SK-N-SH treated with all-trans-retinoic acid at 6 μM for 48 hours (cell line): ENCODE data around the gene MAP2K4.

Experiments used
- ATAC-seq: fragments of 200-7000 bp; cut with Tn5 transposase; 3 replicates; pipeline ENCODE4 v1.9.1; 2020; ENCODE audit warnings: mild to moderate bottlenecking, moderate library complexity
- ARNTL ChIP-seq: fragments of 450-650 bp; formaldehyde crosslinking; IDR thresholded peaks from 2 replicates; pipeline ENCODE4 v1.5.0; 2020; ENCODE audit warnings: low read depth, mild to moderate bottlenecking, moderate library complexity, borderline replicate concordance
- BACH2 ChIP-seq: fragments of 250-450 bp; sonication (Bioruptor Pico); IDR thresholded peaks from 2 replicates; pipeline ENCODE4 v1.9.0; 2021; ENCODE audit warnings: mild to moderate bottlenecking, borderline replicate concordance
- CSDC2 ChIP-seq: fragments of 250-450 bp; sonication (Bioruptor Pico); IDR thresholded peaks from 2 replicates; pipeline ENCODE4 v1.5.0; 2020; ENCODE audit warnings: mild to moderate bottlenecking, moderate library complexity
- ESRRG ChIP-seq: fragments of 250-450 bp; sonication (Bioruptor Pico); IDR thresholded peaks from 2 replicates; pipeline ENCODE4 v1.6.1; 2021; ENCODE audit warnings: mild to moderate bottlenecking
- GLIS3 ChIP-seq: fragments of 250-450 bp; sonication (Bioruptor Pico); IDR thresholded peaks from 2 replicates; pipeline ENCODE4 v1.5.0; 2020; ENCODE audit warnings: mild to moderate bottlenecking, moderate library complexity
- ISL1 ChIP-seq: fragments of 250-450 bp; sonication (Bioruptor Pico); IDR thresholded peaks from 2 replicates; pipeline ENCODE4 v2.1.2; 2022; ENCODE audit warnings: mild to moderate bottlenecking, moderate library complexity
- OSR1 ChIP-seq: fragments of 250-450 bp; sonication (Bioruptor Pico); IDR thresholded peaks from 2 replicates; pipeline ENCODE4 v1.8.0; 2022; ENCODE audit warnings: moderate library complexity, mild to moderate bottlenecking, inconsistent platforms
- SNAI2 ChIP-seq: fragments of 250-450 bp; sonication (Bioruptor Pico); IDR thresholded peaks from 2 replicates; pipeline ENCODE4 v1.5.0; 2020; ENCODE audit warnings: mild to moderate bottlenecking, moderate library complexity
- TOX ChIP-seq: fragments of 250-450 bp; sonication (Bioruptor Pico); IDR thresholded peaks from 2 replicates; pipeline ENCODE4 v1.8.0; 2021; ENCODE audit warnings: mild to moderate bottlenecking, moderate library complexity, borderline replicate concordance
- ZC3H10 ChIP-seq: fragments of 250-450 bp; sonication (Bioruptor Pico); IDR thresholded peaks from 2 replicates; pipeline ENCODE4 v1.5.1; 2021; ENCODE audit warnings: mild to moderate bottlenecking, moderate library complexity
- ZFP3 ChIP-seq: fragments of 250-450 bp; sonication (Bioruptor Pico); IDR thresholded peaks from 2 replicates; pipeline ENCODE4 v1.5.0; 2020; ENCODE audit warnings: mild to moderate bottlenecking, moderate library complexity
- ZFP30 ChIP-seq: fragments of 450-650 bp; formaldehyde crosslinking; IDR thresholded peaks from 2 replicates; pipeline ENCODE4 v1.5.0; 2022; ENCODE audit warnings: mild to moderate bottlenecking, moderate library complexity
- ZNF565 ChIP-seq: fragments of 450-650 bp; formaldehyde crosslinking; conservative IDR thresholded peaks from 2 replicates; pipeline ENCODE4 v1.5.0; 2020; ENCODE audit warnings: low read depth, mild to moderate bottlenecking, moderate library complexity
- ZNF70 ChIP-seq: fragments of 450-650 bp; formaldehyde crosslinking; IDR thresholded peaks from 2 replicates; pipeline ENCODE4 v1.5.0; 2020; ENCODE audit warnings: mild to moderate bottlenecking, moderate library complexity
- ZNF8 ChIP-seq: fragments of 450-650 bp; formaldehyde crosslinking; IDR thresholded peaks from 2 replicates; pipeline ENCODE4 v1.5.0; 2020; ENCODE audit warnings: mild to moderate bottlenecking, moderate library complexity
- TF ChIP-seq, protein P1 (sequence below): fragments of 250-450 bp; sonication (Bioruptor Pico); IDR thresholded peaks from 2 replicates; pipeline ENCODE4 v1.5.1; 2021; ENCODE audit warnings: mild to moderate bottlenecking, moderate library complexity
- TF ChIP-seq, protein P2 (sequence below): fragments of 250-450 bp; sonication (Bioruptor Pico); IDR thresholded peaks from 2 replicates; pipeline ENCODE4 v1.8.0; 2021; ENCODE audit warnings: low read depth, mild to moderate bottlenecking, moderate library complexity, borderline replicate concordance
- TF ChIP-seq, protein P3 (sequence below): fragments of 250-450 bp; sonication (Bioruptor Pico); IDR thresholded peaks from 2 replicates; pipeline ENCODE4 v1.8.0; 2020; ENCODE audit warnings: mild to moderate bottlenecking, moderate library complexity, borderline replicate concordance
- TF ChIP-seq, protein P4 (sequence below): fragments of 250-450 bp; sonication (Bioruptor Pico); IDR thresholded peaks from 2 replicates; pipeline ENCODE4 v1.5.1; 2020; ENCODE audit warnings: low read depth, mild to moderate bottlenecking, moderate library complexity
- TF ChIP-seq, protein P5 (sequence below): fragments of 250-450 bp; sonication (Bioruptor Pico); IDR thresholded peaks from 2 replicates; pipeline ENCODE4 v1.5.0; 2020; ENCODE audit warnings: mild to moderate bottlenecking, moderate library complexity

Gene MAP2K4

DNA sequence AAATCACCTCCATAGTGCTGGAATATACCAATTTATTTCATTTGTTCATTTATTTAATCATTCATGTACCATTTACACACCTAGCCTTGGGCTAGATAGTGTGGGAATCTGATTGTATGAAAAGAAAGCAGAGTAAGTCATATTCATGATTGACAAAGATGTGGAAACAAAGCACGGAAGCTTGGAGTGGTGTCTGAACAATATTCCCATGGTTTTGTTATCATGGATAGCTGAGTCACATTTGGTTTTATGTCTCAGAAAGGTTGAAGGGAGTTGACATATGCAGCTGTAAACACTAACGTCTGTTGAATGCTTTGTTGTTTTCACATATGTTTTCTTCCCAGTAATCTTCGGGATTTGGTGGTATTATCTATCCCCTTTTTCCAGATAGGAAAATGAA is 76.6 kb downstream of the MAP2K4 start:
- no peak for ATAC-seq
- TF ChIP-seq ESRRG (CRISPR knock-in tag) (no peak), OSR1 (CRISPR knock-in tag) (no peak), ISL1 (CRISPR knock-in tag) (no peak), ZNF565 (CRISPR knock-in tag) (no peak), TOX (CRISPR knock-in tag) (no peak)
- TF ChIP-seq, protein P1, sequence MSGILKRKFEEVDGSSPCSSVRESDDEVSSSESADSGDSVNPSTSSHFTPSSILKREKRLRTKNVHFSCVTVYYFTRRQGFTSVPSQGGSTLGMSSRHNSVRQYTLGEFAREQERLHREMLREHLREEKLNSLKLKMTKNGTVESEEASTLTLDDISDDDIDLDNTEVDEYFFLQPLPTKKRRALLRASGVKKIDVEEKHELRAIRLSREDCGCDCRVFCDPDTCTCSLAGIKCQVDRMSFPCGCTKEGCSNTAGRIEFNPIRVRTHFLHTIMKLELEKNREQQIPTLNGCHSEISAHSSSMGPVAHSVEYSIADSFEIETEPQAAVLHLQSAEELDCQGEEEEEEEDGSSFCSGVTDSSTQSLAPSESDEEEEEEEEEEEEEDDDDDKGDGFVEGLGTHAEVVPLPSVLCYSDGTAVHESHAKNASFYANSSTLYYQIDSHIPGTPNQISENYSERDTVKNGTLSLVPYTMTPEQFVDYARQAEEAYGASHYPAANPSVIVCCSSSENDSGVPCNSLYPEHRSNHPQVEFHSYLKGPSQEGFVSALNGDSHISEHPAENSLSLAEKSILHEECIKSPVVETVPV (CRISPR knock-in tag) = no peak

DNA sequence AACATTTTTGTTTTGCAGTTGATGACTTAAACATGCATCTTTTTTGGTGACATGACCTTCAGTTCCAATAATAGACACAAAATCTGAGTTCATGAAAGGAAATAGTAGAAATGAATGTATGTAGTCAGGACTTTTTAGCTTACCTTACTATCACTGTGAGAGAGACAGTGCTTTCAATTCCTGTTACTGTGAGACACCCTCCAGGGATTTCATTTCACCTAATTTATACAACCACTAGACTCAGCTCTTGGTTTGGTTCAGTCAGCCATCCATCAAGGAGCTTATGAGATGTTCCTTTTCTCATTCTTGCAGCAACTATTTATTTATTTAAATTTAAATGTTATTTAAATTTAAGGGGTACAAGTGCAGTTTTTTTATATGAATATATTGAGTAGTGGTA is 77.9 kb downstream of the MAP2K4 start:
- ATAC-seq = no peak
- TF ChIP-seq ZC3H10 (CRISPR knock-in tag) (no peak), OSR1 (CRISPR knock-in tag) (no peak), CSDC2 (CRISPR knock-in tag) (no peak), ZFP30 (CRISPR knock-in tag) (no peak), GLIS3 (CRISPR knock-in tag) (no peak), ESRRG (CRISPR knock-in tag) (no peak), ISL1 (CRISPR knock-in tag) (no peak), ZNF565 (CRISPR knock-in tag) (no peak), ZFP3 (CRISPR knock-in tag) (no peak), SNAI2 (CRISPR knock-in tag) (no peak)
- TF ChIP-seq, protein P2, sequence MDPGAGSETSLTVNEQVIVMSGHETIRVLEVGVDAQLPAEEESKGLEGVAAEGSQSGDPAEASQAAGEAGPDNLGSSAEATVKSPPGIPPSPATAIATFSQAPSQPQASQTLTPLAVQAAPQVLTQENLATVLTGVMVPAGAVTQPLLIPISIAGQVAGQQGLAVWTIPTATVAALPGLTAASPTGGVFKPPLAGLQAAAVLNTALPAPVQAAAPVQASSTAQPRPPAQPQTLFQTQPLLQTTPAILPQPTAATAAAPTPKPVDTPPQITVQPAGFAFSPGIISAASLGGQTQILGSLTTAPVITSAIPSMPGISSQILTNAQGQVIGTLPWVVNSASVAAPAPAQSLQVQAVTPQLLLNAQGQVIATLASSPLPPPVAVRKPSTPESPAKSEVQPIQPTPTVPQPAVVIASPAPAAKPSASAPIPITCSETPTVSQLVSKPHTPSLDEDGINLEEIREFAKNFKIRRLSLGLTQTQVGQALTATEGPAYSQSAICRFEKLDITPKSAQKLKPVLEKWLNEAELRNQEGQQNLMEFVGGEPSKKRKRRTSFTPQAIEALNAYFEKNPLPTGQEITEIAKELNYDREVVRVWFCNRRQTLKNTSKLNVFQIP = no peak
- TF ChIP-seq, protein P3, sequence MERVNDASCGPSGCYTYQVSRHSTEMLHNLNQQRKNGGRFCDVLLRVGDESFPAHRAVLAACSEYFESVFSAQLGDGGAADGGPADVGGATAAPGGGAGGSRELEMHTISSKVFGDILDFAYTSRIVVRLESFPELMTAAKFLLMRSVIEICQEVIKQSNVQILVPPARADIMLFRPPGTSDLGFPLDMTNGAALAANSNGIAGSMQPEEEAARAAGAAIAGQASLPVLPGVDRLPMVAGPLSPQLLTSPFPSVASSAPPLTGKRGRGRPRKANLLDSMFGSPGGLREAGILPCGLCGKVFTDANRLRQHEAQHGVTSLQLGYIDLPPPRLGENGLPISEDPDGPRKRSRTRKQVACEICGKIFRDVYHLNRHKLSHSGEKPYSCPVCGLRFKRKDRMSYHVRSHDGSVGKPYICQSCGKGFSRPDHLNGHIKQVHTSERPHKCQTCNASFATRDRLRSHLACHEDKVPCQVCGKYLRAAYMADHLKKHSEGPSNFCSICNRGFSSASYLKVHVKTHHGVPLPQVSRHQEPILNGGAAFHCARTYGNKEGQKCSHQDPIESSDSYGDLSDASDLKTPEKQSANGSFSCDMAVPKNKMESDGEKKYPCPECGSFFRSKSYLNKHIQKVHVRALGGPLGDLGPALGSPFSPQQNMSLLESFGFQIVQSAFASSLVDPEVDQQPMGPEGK (CRISPR knock-in tag) = no peak
- TF ChIP-seq, protein P4, sequence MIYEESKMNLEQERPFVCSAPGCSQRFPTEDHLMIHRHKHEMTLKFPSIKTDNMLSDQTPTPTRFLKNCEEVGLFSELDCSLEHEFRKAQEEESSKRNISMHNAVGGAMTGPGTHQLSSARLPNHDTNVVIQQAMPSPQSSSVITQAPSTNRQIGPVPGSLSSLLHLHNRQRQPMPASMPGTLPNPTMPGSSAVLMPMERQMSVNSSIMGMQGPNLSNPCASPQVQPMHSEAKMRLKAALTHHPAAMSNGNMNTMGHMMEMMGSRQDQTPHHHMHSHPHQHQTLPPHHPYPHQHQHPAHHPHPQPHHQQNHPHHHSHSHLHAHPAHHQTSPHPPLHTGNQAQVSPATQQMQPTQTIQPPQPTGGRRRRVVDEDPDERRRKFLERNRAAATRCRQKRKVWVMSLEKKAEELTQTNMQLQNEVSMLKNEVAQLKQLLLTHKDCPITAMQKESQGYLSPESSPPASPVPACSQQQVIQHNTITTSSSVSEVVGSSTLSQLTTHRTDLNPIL (CRISPR knock-in tag) = no peak
- TF ChIP-seq, protein P1 (CRISPR knock-in tag) = no peak

DNA sequence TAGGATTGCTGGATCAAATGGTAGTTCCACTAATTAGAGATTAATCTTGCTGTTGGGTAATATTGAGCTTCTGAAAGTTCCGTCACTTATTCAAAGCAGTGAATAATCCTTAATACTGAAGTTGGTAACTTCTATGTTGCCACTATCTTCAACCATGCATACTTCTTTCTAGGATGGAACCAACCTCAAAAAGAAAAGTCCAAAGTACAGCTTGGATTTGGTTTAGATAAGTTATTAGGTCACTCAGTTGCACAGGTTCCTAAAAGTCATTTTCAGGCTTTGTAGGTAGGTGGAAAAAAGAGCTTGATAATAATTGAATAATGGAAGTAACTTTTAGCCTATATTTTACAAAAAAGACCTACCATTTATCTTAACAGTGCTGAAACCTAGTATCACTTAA is 78.7 kb downstream of the MAP2K4 start:
- ATAC-seq = no peak
- TF ChIP-seq ZNF565 (CRISPR knock-in tag) (no peak), ZNF70 (no peak), ZNF8 (CRISPR knock-in tag) (no peak), SNAI2 (CRISPR knock-in tag) (no peak), CSDC2 (CRISPR knock-in tag) (no peak)
- TF ChIP-seq, protein P3 (CRISPR knock-in tag) = no peak
- TF ChIP-seq, all 23 proteins: peak for 0

DNA sequence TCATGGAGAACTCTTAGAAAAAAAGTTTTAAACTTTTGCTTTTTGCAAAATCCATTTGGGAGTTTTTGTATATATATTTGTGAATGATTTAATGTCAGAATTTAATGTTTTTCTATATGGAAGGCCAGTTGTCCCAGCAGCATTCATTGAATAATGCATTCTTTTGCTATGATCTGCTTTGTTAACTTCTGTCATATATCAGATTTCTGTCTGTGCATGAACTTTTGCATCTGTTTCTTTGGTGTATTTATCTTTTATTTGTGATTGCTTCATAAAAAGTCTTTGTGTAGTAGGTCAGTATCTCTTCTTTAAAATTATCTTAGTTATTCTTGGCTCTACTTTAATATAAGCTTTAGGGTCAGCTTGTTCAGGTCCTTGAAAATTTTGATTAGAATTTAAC is 84.2 kb downstream of the MAP2K4 start:
- ATAC-seq = no peak
- no peak for TF ChIP-seq ZFP30 (CRISPR knock-in tag)
- no peak for TF ChIP-seq ISL1 (CRISPR knock-in tag)
- no peak for TF ChIP-seq ZFP3 (CRISPR knock-in tag)
- TF ChIP-seq, protein P5, sequence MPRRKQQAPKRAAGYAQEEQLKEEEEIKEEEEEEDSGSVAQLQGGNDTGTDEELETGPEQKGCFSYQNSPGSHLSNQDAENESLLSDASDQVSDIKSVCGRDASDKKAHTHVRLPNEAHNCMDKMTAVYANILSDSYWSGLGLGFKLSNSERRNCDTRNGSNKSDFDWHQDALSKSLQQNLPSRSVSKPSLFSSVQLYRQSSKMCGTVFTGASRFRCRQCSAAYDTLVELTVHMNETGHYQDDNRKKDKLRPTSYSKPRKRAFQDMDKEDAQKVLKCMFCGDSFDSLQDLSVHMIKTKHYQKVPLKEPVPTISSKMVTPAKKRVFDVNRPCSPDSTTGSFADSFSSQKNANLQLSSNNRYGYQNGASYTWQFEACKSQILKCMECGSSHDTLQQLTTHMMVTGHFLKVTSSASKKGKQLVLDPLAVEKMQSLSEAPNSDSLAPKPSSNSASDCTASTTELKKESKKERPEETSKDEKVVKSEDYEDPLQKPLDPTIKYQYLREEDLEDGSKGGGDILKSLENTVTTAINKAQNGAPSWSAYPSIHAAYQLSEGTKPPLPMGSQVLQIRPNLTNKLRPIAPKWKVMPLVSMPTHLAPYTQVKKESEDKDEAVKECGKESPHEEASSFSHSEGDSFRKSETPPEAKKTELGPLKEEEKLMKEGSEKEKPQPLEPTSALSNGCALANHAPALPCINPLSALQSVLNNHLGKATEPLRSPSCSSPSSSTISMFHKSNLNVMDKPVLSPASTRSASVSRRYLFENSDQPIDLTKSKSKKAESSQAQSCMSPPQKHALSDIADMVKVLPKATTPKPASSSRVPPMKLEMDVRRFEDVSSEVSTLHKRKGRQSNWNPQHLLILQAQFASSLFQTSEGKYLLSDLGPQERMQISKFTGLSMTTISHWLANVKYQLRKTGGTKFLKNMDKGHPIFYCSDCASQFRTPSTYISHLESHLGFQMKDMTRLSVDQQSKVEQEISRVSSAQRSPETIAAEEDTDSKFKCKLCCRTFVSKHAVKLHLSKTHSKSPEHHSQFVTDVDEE (CRISPR knock-in tag) = no peak
- TF ChIP-seq CSDC2 (CRISPR knock-in tag) = no peak
- no peak for TF ChIP-seq SNAI2 (CRISPR knock-in tag)
- TF ChIP-seq ESRRG (CRISPR knock-in tag) = no peak
- no peak for TF ChIP-seq ZC3H10 (CRISPR knock-in tag)
- no peak for TF ChIP-seq TOX (CRISPR knock-in tag)
- TF ChIP-seq ZNF565 (CRISPR knock-in tag) = no peak
- no peak for TF ChIP-seq ARNTL (CRISPR knock-in tag)
- no peak for TF ChIP-seq OSR1 (CRISPR knock-in tag)
- no peak for TF ChIP-seq BACH2 (CRISPR knock-in tag)
- TF ChIP-seq, protein P4 (CRISPR knock-in tag) = no peak
